GM19463 (cell line): Measurements from ENCODE around the gene CERT1.
"Not testable (repeated sequence)": the region's sequence is repeated elsewhere in the genome, so short reads cannot be mapped to it uniquely, and the experiment has no call there.

Source experiments
- ATAC-seq: cut with Tn5 transposase; IDR thresholded peaks from one replicate; pipeline ENCODE4 v1.9.1; 2021; ENCODE audit warnings: mild to moderate bottlenecking, moderate library complexity; ENCODE audit not compliant: unreplicated experiment

CERT1 gene

GRCh38 chr5:75358117-75358516, 153.3 kb downstream of the CERT1 start:
- ATAC-seq: no peak

GRCh38 chr5:75356719-75357118, 154.7 kb downstream of the CERT1 start:
- no peak for ATAC-seq

DNA sequence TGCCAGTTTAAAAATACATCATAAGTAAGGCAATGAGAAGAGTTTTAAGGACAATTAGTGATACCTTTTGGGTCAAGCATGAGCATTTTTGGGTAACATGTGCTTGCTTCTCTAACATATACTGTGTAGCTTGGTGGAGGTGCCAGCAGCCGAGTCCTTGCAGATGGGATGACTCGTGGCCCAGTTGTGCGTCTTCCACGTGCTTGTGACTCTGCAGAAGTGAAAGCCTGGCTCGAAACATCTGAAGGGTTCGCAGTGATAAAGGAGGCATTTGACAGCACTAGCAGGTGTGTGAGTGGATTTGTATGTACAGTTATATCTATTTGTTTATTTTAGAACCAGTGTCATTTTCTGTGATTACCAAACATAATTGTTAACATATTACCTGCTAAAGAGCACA, 156.2 kb downstream of the CERT1 start:
- no peak for ATAC-seq

GRCh38 chr5:75351139-75351926, 160.1 kb downstream of the CERT1 start:
- ATAC-seq: no peak

DNA sequence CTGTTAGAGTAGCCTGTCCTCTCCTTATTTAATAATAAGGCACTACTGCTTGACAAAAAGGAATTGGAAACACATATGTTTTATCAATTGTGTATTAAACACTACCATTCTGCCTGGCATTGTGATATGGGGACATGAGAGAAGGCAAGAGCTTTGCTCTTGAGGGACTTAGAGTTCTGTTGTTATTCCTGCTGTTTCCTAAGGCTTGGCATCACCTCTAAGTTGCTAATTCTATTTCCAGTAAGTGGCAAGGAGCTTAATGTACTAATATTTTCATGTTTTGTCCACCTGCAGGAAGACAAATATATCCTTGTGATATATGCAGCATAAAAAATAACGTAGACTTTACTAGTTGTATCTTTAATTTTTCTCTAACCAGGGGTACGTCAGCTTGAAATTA, 161.8 kb downstream of the CERT1 start:
- no peak for ATAC-seq

GRCh38 chr5:75348241-75348640, 163.2 kb downstream of the CERT1 start:
- ATAC-seq: no peak

GRCh38 chr5:75342836-75343235, 168.6 kb downstream of the CERT1 start:
- ATAC-seq: no peak

GRCh38 chr5:75341934-75342333, 169.5 kb downstream of the CERT1 start:
- ATAC-seq: no peak

GRCh38 chr5:75340714-75341478, 170.5 kb downstream of the CERT1 start:
- no peak for ATAC-seq

DNA sequence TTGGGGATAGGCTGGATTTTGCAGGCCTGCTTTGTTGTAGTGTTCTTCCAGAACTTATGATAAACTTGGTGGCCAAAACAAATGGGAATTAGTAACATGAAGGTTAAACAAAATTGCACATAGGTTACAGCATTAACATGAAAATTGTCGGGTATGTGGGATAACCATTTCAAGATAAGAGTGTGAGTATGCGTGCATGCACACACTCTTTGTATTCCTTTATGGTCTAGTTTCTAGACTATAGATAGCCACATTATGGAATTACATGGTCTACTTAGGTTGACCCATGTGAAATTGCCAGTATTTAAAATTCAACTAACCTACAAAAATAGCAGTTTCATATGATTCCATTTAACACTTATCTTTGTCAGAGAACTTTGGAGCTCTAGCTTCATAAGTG, 173.0 kb downstream of the CERT1 start:
- ATAC-seq: no peak

DNA sequence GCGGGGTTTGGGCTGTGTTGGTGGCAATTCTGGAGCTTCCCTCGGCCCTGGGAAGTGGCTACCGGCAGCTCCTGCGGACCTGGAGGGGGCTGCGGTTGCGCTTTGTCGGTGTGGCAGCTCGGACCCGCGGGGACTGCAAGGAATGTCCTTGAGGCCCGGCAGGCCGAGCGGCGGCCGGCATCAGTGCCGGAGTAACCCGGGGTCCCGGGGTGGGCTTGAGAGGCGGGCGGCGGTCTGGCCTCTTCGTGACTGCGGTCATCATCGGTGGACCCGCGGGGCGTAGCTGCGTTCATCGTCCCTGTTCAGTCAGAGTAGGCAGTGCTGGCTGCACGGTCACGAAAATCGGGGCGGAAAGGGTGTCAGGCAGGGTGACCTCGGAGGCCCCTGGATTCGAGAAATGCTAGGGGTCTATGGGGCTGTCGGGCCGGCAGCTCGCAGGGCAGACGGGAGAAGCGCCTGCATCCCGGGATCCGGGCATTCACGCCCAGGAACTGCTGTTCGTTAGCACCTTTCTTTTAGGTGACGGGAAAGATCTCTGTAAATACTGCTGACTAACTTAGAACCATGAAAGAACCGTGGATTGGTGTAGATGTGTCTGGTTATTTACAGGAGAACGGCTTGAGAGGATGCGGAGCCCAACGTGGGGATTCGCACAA, 173.9 kb downstream of the CERT1 start:
- no peak for ATAC-seq

- peak; percentile 97 for ATAC-seq
Observed at GRCh38 chr5:75336615-75337336, 174.7 kb downstream of the CERT1 start, which contains the start of gene HMGCR. Gene HMGCR, plus strand, starts transcription at chr5:75337220. Its CDS starts 5,386 bp downstream, at chr5:75342606.

GRCh38 chr5:75335952-75336614, 175.3 kb downstream of the CERT1 start:
- ATAC-seq: no peak

GRCh38 chr5:75335486-75335885, 175.9 kb downstream of the CERT1 start:
- no peak for ATAC-seq

DNA sequence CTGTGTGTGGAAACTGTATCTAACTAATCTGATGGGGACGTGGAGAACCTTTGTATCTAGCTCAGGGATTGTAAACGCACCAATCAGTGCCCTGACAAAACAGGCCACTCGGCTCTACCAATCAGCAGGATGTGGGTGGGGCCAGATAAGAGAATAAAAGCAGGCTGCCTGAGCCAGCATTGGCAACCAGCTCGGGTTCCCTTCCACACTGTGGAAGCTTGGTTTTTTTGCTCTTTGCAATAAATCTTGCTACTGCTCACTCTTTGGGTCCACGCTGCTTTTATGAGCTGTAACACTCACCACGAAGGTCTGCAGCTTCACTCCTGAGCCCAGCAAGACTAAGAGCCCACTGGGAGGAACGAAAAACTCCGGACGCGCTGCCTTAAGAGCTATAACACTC, 177.0 kb downstream of the CERT1 start:
- not testable (repeated sequence) for ATAC-seq

DNA sequence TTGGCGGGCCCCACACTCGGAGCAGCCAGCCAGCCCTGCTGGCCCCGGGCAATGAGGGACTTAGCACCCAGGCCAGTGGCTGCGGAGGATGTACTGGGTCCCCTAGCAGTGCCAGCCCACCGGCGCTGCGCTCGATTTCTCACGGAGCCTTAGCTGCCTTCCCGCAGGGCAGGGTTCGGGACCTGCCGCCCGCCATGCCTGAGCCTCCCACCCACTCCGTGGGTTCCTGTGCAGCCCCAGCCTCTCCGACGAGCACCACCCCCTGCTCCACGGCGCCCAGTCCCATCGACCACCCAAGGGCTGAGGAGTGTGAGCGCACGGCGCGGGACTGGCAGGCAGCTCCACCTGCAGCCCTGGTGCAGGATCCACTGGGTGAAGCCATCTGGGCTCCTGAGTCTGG, 177.7 kb downstream of the CERT1 start:
- ATAC-seq: not testable (repeated sequence)

GRCh38 chr5:75331095-75332090, 180.0 kb downstream of the CERT1 start:
- no peak for ATAC-seq

DNA sequence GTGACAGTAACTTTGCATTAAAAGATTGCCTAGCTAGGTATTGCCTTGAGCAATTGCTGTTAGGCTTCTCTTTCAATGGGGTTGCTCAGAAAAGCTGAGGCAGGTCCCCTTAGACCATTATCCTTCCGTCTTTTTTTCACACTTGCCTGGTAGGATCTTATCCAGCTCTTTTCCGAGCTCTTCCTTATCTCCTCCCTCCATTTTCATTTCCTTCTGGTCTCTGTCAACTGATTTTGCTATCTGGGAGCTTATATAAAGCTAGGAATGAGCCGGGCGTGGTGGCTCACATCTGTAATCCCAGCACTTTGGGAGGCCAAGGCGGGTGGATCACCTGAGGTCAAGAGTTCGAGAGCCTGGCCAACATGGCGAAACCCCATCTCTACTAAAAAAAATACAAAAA, 181.0 kb downstream of the CERT1 start:
- ATAC-seq: no peak
